Endometrial microvascular endothelial cells (primary cell): ENCODE results near the gene USH1G. TPM values are rescaled to one million over a fixed set of nuclear protein-coding genes. Genes with fewer than 3 reads are reported as not detected.
"Not testable (repeated sequence)": the region's sequence is repeated elsewhere in the genome, so short reads cannot be mapped to it uniquely, and the experiment has no call there.

ENCODE experiments used
- in situ Hi-C: cut with HindIII; loops from 2 replicates; pipeline ENCODE4 v1.10.0; 2017; ENCODE audit warnings: low sequenced_read_pairs, low pct_unique_long_range_greater_than_20kb; ENCODE audit errors: inconsistent ontology term
- total RNA-seq: library from RNA; depleted of rRNA; stranded (reverse); fragments of >200 nt; gene quantifications from one replicate; pipeline ENCODE4 v1.2.3, GENCODE V29; 2015; ENCODE audit errors: inconsistent ontology term

The USH1G gene
- total RNA-seq = not detected

DNA sequence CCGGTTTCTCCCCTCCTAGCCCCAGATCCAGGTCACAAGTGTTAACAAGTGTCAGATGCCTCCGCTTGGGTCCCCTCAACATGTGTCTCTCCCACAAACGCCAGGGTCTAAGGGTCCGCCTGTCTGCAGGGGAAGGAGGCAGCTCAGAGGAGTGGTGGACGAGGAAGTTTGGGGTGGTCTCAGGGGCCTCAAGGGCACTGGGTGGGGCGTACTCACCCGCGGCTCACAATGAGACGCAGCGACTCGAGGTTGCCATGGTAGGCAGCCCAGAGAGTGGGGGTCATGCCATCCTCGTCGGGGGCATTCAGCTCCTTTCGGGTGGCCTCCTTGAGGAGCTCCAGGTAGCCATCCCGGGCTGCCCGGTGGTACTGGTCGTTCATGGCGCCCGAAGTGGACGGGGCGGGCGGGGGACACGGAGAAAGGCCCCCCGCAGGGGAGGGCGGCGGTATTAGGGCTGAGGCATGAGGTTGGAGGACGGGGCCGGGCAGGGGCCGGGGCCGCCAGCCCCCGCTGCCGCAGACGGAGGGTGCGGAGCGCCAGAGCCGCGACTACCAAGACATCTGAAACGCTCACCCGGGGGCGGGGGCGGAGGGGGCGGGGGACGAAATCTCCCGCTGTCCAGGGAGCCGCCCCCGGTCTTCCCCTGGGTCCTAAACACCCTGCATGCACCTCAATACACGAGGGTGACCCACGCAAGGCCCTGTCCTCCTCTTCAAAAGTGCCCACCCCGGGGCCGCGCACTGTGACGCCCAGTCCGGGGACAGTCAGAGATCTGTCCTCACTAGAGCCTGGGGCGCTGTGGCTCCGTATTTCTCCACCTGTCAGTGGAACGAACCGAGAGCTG is at the start of gene USH1G:
Gene USH1G, minus strand, starts transcription at position 562 of the 844 bp plus-strand sequence. Its CDS starts 182 bp downstream, at position 380.
- in situ Hi-C loops = no loop called here

DNA sequence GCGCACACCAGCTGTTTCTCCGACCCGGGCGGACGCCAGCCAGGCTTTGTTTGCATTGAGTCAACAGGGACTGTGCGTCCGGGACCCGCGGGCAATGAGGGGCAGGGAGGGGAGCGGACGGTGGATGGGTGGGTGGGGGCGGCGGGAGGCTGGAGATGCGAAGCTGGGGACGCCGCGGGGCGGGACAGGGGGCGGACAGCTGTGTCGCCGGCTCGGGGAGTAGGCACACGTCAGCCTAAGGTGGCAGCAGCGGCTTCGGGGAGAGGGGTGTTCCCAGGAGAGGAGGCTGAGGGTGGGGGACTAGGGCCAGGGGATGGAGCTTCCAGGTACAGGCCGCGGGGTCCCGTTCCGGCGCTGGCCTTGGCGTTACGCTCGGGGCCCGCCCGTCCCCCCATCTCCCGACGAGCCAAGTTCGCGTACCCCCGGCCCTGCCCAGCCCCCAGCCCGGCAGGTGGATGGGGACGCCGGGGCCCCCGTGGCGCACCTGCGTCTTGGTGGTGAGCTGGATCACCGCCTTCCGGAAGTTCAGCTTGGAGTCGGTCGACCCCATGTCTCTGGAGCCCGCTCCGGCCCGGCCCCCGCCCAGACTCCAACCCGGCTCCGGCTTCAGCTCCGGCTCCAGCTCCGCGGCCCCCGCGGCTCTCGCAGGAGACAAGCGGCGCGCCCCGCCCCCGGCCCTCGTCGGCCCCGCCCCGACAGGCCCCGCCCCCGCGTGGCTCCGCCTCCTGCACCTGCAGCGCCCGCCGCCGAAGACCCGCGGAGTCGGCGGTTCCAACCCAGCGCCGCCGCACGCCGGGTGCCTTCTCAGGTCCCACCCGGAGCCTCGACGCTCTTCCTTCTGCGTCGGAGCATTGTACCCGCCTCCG is 49.3 kb upstream of the USH1G start, which contains the start of gene HID1:
Gene HID1, minus strand, starts transcription at position 653 of the 866 bp plus-strand sequence. Its CDS starts 103 bp downstream, at position 550.
- in situ Hi-C loops = no loop called here

DNA sequence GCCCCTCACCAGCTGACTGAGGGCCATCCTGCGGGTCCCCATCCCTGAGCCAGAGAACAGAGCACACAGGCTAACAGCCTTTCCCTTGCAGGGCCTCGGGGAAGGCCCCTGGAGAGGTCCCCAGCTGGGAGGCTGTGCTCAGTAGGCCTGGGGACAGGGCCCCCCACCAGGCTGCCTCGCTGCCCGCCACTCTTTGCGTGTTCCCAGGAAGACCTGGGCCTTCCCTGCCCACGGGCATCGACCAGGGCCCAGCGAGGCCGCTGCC is 48.7 kb upstream of the USH1G start:
- in situ Hi-C loops = no loop called here

- in situ Hi-C loops = no loop called here
Measured at GRCh38 chr17:74971069-74971841, 48.2 kb upstream of the USH1G start.

GRCh38 chr17:74970395-74970794 is 47.3 kb upstream of the USH1G start:
- in situ Hi-C loops = no loop called here

DNA sequence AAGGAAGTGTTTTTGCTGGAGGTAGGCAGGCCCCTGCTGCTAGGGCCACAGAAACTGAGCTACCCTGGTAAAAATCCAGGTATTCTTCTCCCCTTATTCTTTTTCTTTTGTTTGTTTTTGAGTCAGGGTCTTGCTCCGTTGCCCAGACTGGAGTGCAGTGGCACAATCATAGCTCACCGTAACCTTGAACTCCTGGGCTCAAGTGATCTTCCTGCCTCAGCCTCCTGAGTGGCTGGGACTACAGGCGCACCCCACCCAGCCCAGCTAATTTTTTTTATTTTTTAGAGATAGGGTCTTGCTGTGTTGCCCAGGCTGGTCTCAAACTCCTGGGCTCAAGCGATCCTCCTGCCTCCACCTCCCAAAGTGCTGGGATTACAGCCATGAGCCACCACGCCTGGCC is 46.4 kb upstream of the USH1G start:
- in situ Hi-C loops = not testable (repeated sequence)

DNA sequence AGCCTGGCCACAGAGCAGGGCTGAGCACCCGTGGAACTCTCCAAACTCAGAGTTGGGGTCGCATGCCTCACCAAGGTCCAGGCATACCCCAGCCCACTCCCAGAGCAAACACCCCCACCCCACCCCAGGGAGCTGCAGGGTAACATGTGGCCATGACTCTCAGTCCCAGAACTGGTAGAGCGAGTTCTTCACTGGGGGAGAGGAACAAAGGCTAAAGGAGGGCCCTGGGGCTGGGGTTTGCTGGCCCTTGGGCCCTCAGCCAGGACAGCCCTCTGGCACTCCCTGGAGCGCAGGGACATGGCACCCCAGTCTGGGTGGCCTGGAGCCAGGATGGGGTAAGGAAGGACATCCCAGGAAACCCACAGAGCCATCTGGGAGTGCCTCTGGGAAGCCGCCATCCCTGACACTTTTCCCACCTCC is 45.3 kb upstream of the USH1G start:
- in situ Hi-C loops = no loop called here

GRCh38 chr17:74964988-74965622 is 42.0 kb upstream of the USH1G start:
- in situ Hi-C loops = no loop called here

DNA sequence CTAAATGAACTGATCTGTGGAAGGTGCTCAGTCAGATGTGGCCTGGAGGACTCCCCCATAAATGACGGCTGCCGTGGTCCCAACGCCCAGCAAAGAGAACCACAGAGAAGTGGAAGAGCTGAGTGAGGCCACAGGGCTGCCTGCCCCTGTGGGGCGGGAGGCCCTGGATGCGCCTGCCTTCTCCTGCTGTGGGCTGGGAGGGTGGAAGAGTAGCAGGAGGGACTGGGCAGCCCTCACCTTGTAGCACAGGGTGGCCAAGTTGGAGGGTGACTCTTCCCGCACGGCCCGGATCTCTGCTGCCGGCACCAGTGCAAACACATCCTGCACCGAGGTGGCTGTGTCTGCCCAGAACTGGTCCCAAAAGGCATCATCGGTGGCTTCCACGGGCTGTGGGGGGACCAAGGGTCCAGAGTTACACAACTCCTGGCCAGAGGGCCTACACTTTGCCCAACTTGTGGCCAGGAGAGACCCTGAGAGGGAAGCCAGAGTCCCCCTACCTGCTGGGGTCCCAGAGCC is 41.2 kb upstream of the USH1G start:
- in situ Hi-C loops = no loop called here

DNA sequence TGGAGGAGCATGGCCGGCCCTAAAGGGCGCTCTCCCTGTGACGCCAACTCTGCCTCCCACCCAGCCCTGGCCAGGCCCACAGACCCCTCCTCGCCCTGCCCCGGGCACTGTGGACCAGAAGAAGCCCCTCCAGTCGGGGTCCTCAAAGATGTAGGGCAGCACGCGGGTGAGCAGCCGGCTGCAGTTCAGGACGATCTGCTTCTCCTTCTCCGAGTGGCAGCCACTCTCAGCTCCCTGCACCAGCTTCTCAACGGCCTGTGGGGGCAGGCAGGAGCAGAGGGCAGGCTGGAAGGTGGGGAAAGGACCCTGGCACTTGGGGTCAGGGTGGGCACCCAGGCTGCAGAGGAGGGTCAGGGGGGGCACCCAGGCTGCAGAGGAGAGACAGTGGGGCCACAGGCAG is 40.6 kb upstream of the USH1G start:
- in situ Hi-C loops = no loop called here

GRCh38 chr17:74962622-74963394 is 39.8 kb upstream of the USH1G start:
- in situ Hi-C loops = no loop called here

DNA sequence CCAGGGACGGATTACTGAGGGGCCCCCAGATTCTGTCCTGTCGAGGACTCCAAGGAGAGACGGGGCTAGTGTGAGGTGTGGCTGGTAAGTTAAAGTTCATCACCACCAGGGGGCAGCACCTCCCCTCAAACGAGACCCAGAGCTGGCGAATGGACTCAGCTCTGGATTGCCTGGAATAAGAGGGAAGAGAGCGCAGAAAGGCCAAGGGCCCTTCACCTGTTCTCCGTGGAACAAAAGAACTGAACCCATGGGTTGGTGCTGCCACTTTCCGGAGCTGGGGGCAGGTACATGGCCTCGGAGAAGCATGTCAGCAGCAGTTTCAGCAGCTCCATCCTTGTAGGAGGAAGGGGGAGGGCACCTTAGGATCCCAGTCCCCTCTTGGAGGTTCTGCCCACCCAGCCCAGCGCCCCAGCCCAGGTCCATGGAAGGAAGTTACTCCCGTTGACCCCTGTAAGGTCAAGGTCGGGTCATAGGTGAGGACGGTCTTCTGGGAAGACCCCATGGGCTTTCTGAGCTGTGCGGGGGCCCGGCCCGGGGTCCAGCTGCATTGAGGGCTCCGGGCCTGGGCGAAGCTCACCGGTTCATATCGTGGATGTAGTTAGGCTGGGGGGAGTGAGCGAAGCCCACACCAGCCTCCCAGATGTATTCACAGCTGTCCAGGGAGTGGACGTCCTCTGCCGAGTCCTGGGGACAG is 38.7 kb upstream of the USH1G start:
- in situ Hi-C loops = no loop called here

DNA sequence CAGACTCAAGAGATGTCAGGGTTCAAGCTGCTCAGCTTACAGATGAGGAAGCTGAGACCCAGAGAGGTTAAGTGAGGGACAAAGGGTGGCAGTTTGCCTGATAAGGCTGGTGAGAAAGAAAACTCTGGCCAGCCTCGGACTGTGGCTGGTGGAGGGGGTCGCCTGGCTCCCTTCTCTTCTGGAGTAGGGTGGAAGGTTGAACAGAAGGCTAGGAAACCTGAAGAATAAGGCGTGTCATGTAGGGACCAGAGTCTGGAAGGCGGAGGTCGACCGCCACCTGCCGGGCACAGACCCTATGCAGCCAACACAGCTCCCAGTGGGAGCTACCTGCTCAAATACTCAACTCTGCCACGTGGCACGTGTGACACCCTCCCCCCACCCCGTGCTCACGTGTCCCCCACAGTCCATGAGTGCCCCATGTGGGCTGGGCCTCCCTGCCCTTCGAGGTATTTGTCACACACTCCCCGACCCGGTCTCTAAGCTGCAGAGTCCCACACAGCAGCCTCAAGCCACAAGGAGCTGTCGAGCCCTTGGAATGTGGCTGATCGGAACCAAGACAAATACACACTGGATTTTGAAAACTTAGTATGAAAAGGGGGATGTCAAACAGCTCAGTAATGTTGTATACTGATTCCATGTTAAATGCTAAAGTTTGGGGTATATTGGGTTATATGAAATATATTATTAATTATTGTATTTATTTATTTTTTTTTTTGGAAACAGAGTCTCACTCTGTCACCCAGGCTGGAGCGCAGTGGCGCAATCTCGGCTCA is 37.7 kb upstream of the USH1G start:
- in situ Hi-C loops = no loop called here

DNA sequence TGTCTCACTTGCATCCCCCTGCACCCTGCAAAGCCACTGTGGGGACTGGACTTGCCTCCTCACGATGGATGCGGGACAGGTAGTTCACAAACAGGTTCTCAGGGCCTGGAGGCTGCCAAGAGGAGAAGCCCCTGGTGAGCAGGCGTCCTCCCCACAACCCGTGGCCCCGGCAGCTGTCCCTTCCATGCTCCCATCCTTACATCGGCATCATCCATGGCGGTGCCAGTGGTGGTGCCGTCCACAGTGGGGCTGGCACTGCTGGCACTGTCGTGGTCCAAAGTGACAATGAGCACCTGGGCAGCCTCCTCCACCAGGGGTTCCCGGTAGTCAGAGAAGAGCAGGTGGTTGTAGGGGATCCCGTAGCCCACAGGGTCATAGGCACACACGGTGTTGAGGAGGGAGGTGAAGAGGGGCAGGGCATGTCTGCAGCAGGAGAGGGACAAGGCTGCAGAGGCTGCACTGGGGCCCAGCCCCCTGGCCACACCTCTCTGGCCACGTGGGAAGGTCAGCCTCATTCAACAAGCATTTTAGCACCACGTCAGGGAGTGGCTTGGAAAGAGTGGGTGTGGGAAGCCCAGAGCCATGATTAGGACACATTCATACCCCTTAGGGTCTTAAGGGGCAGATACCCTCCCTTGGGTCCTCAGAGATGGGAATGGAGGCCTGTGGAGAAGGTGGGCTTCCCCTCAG is 36.9 kb upstream of the USH1G start:
- in situ Hi-C loops = no loop called here

GRCh38 chr17:74957935-74958740 is 35.1 kb upstream of the USH1G start:
- in situ Hi-C loops = no loop called here
